ENCODE measurements around the gene C14orf119.
A peak's percentile ranks its signal among the peaks of the same experiment; 100 is the strongest.

C14orf119 gene

GRCh38 chr14:23095196-23096108 lies at the start of gene C14orf119:
C14orf119 (plus strand) TSS chr14:23095505; CDS start chr14:23097659, 2,154 bp downstream.
- H3K4me3 ChIP-seq (ENCODE audit: low read depth, low read length) = peak within 1 kb of the TSS; percentile 69
- TF ChIP-seq CTCF (IDR thresholded peaks at IDR 0.05; ENCODE audit: borderline replicate concordance, insufficient read depth, low read depth, low read length) = no peak

- TF ChIP-seq CTCF (IDR thresholded peaks at IDR 0.05; ENCODE audit: borderline replicate concordance, insufficient read depth, low read depth, low read length) = no peak
- H3K4me3 ChIP-seq (ENCODE audit: low read depth, low read length) = no peak overlapping the region
Observed at GRCh38 chr14:23047034-23047634, 48.2 kb upstream of the C14orf119 start.

- TF ChIP-seq CTCF (IDR thresholded peaks at IDR 0.05; ENCODE audit: borderline replicate concordance, insufficient read depth, low read depth, low read length) = no peak
- H3K4me3 ChIP-seq (ENCODE audit: low read depth, low read length) = no peak overlapping the region
Observed at GRCh38 chr14:23047751-23048693, 47.3 kb upstream of the C14orf119 start.

- H3K4me3 ChIP-seq (ENCODE audit: low read depth, low read length) = no peak overlapping the region
- no peak for TF ChIP-seq CTCF (IDR thresholded peaks at IDR 0.05; ENCODE audit: borderline replicate concordance, insufficient read depth, low read depth, low read length)
Observed at GRCh38 chr14:23049011-23049410, 46.3 kb upstream of the C14orf119 start.

GRCh38 chr14:23051141-23052057 lies 43.9 kb upstream of the C14orf119 start:
- TF ChIP-seq CTCF (IDR thresholded peaks at IDR 0.05; ENCODE audit: borderline replicate concordance, insufficient read depth, low read depth, low read length) = no peak

GRCh38 chr14:23052182-23052623 lies 43.1 kb upstream of the C14orf119 start:
- no peak for TF ChIP-seq CTCF (IDR thresholded peaks at IDR 0.05; ENCODE audit: borderline replicate concordance, insufficient read depth, low read depth, low read length)
- no peak overlapping the region for H3K4me3 ChIP-seq (ENCODE audit: low read depth, low read length)

More at GRCh38 chr14:23051141-23052057, 43.9 kb upstream of the C14orf119 start:
- no peak overlapping the region for H3K4me3 ChIP-seq (ENCODE audit: low read depth, low read length)

Measured in GM12875 (cell line).